ENCODE data around the gene WWOX.

WWOX gene

GRCh38 chr16:78438632-78439031 is 339.2 kb downstream of the WWOX start:
- DNase-seq (ENCODE audit: low spot score) = no peak

- no peak for DNase-seq (ENCODE audit: low spot score)
Measured at GRCh38 chr16:78439646-78440045, 340.2 kb downstream of the WWOX start.

- DNase-seq (ENCODE audit: low spot score) = no peak
Measured at GRCh38 chr16:78441298-78441697, 341.8 kb downstream of the WWOX start.

GRCh38 chr16:78443542-78444364 is 344.3 kb downstream of the WWOX start:
- DNase-seq (ENCODE audit: low spot score) = no peak

- no peak for DNase-seq (ENCODE audit: low spot score)
Measured at GRCh38 chr16:78445818-78446217, 346.4 kb downstream of the WWOX start.

- no peak for DNase-seq (ENCODE audit: low spot score)
Measured at GRCh38 chr16:78446486-78446885, 347.0 kb downstream of the WWOX start.

- no peak for DNase-seq (ENCODE audit: low spot score)
Measured at GRCh38 chr16:78446992-78447563, 347.6 kb downstream of the WWOX start.

GRCh38 chr16:78448658-78449271 is 349.3 kb downstream of the WWOX start:
- DNase-seq (ENCODE audit: low spot score) = no peak

- no peak for DNase-seq (ENCODE audit: low spot score)
Measured at GRCh38 chr16:78450255-78450654, 350.8 kb downstream of the WWOX start.

- no peak for DNase-seq (ENCODE audit: low spot score)
Measured at GRCh38 chr16:78452025-78452555, 352.6 kb downstream of the WWOX start.

GRCh38 chr16:78455861-78456260 is 356.4 kb downstream of the WWOX start:
- DNase-seq (ENCODE audit: low spot score) = no peak

- no peak for DNase-seq (ENCODE audit: low spot score)
Measured at GRCh38 chr16:78458588-78458987, 359.1 kb downstream of the WWOX start.

GRCh38 chr16:78460428-78460827 is 361.0 kb downstream of the WWOX start:
- DNase-seq (ENCODE audit: low spot score) = no peak

GRCh38 chr16:78461087-78461486 is 361.6 kb downstream of the WWOX start:
- no peak for DNase-seq (ENCODE audit: low spot score)

- no peak for DNase-seq (ENCODE audit: low spot score)
Measured at GRCh38 chr16:78461496-78462287, 362.2 kb downstream of the WWOX start.

GRCh38 chr16:78462288-78463208 is 363.1 kb downstream of the WWOX start:
- DNase-seq (ENCODE audit: low spot score) = no peak

GRCh38 chr16:78463591-78463990 is 364.1 kb downstream of the WWOX start:
- DNase-seq (ENCODE audit: low spot score) = no peak

GRCh38 chr16:78464833-78465232 is 365.4 kb downstream of the WWOX start:
- no peak for DNase-seq (ENCODE audit: low spot score)

- no peak for DNase-seq (ENCODE audit: low spot score)
Measured at GRCh38 chr16:78465730-78466129, 366.3 kb downstream of the WWOX start.

GRCh38 chr16:78469787-78470186 is 370.3 kb downstream of the WWOX start:
- DNase-seq (ENCODE audit: low spot score) = no peak

GRCh38 chr16:78473031-78473699 is 373.7 kb downstream of the WWOX start:
- no peak for DNase-seq (ENCODE audit: low spot score)
